Vagina (tissue), 2 donors: ENCODE results near the gene ACYP1. TPM values are rescaled to one million over a fixed set of nuclear protein-coding genes. Genes with fewer than 3 reads are reported as not detected.
"Not testable (repeated sequence)": the region's sequence is repeated elsewhere in the genome, so short reads cannot be mapped to it uniquely, and the experiment has no call there.

Experiments
- DNase-seq, 2 donors: peaks; one replicate each; pipeline ENCODE4 v3.0.0-alpha.2; 2017; ENCODE audit errors: extremely low spot score in 2 of 2
- H3K27ac ChIP-seq: fragments of 200-600 bp; sonication (generic); one replicate; pipeline ENCODE4 v1.5.1; 2019
- H3K27me3 ChIP-seq: fragments of 200-600 bp; sonication (generic); one replicate; pipeline ENCODE4 v1.5.1; 2019
- H3K36me3 ChIP-seq, 2 donors: fragments of 200-600 bp; sonication (generic); one replicate each; pipeline ENCODE4 v1.5.1; 2017 to 2019
- H3K4me1 ChIP-seq: fragments of 200-600 bp; sonication (generic); one replicate; pipeline ENCODE4 v1.5.1; 2019
- H3K4me3 ChIP-seq, 2 donors: fragments of 200-600 bp; sonication (generic); 1 replicate in 1 of 2; 2 replicates in 1 of 2; pipeline ENCODE4 v1.5.1; 2016 to 2019
- H3K9me3 ChIP-seq: fragments of 200-600 bp; sonication (generic); one replicate; pipeline ENCODE4 v1.5.1; 2019
- CTCF ChIP-seq, 3 experiments: fragments of 450-650 bp in 2 of 3; fragments of 200-600 bp in 1 of 3; sonication (generic) in 1 of 3; IDR thresholded peaks; one replicate each; pipeline ENCODE4 v1.5.1; 2017 to 2019; ENCODE audit warnings: antibody characterized with exemption in 3 of 3, mild to moderate bottlenecking in 2 of 3, moderate library complexity in 2 of 3
- POLR2A ChIP-seq, 2 donors: fragments of 450-650 bp; IDR thresholded peaks; one replicate each; pipeline ENCODE4 v1.6.1; 2017; ENCODE audit warnings: antibody characterized with exemption in 2 of 2, mild to moderate bottlenecking in 2 of 2, moderate library complexity in 2 of 2
- POLR2AphosphoS5 ChIP-seq, 2 donors: sonication (generic); formaldehyde crosslinking; IDR thresholded peaks; one replicate each; pipeline ENCODE4 v1.9.0; 2017; ENCODE audit warnings: antibody characterized with exemption in 2 of 2, mild to moderate bottlenecking in 2 of 2, low read depth in 1 of 2; ENCODE audit not compliant: insufficient read depth in 1 of 2
- intact Hi-C: fragments of 100-400 bp; cut with DNase I; formaldehyde crosslinking; loops from one replicate; pipeline ENCODE4 v1.15.1; 2023
- total RNA-seq: library from RNA; depleted of rRNA; stranded (reverse); fragments of >200 nt; gene quantifications from one replicate; pipeline ENCODE4 v1.2.3, GENCODE V29; 2016

Gene ACYP1
- total RNA-seq, 1 donor from 2014 or later = 32.4 TPM

DNA sequence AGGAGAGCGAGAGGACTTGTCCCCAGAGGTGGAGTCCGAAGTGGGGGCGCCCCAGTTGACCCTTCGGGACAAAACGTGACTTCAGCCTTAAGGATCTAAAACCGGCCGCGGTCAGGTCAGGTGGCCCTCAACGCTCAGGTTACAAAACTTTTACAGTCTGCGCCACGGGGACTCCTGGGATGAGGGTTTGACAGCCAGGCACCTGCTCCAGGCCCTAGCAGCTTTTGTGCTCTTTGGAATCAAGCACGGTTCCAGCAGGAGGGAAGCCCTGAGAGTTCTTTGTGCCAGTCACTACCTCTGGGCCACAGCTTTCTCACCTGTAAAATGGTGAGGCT lies 6.0 kb upstream of the ACYP1 start:
- H3K4me1 ChIP-seq = peaks cover 24% of the 10 kb centered on the region
- H3K4me3 ChIP-seq = peak overlapping the region; percentile 42 to 44
- intact Hi-C loops = loop anchor here (5.0 kb wide), 1 partner anchor 67 kb away; the partner anchor contains the start of gene EIF2B2
- no peaks in the 10 kb centered on the region for H3K27me3 ChIP-seq
- no peak for TF ChIP-seq POLR2AphosphoS5 (IDR thresholded peaks at IDR 0.05; ENCODE audit: insufficient read depth in 1 of 2, low read depth in 1 of 2)
- no peak for DNase-seq
- no peaks in the 10 kb centered on the region for H3K9me3 ChIP-seq
- H3K36me3 ChIP-seq = no peaks in the 10 kb centered on the region
- H3K27ac ChIP-seq = peak overlapping the region; percentile 75

DNA sequence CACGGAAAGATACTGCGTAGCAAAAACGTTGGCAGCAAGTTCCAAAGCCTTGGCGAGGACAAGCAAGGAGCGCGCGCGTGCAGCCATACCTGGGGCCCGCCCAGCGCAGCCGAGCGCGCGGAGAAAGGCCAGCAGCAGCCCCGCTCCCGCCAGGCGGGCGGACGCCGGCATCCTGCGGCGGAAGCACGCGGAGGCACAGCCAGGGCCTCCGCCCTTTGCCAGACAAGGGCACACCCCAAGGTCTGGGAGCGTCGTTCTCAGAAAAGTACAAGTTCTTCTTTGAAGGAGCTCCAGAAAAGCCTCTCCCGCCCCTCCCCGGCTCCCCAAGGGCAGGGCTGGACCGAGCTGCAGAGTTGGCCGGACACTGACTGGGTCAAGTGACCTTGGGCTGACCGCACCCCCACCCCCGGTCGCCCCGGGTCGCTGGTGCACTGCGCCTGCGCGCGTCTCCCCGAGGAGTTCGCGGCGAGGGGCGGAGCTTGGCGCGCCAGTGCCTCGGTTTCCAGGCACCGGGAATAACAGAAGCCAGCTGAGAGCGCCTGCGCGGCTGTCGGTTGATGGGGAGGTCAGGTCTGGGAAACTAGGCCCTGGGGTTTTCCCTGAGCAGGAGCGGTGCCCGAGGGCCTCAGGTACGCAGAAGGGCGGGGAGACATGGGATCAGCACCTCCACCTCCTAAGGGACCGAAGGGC lies 5.4 kb upstream of the ACYP1 start, which contains the start of gene ZC2HC1C:
Gene ZC2HC1C, plus strand, starts transcription at position 521 of the 690 bp plus-strand sequence. CDS start 933 bp downstream, outside the sequence.
- H3K27ac ChIP-seq = peak within 1 kb of the TSS; percentile 75
- no peaks in the 10 kb centered on the region for H3K27me3 ChIP-seq
- no peaks in the 10 kb centered on the region for H3K36me3 ChIP-seq
- intact Hi-C loops = loop anchor here (5.0 kb wide), 1 partner anchor 67 kb away; the partner anchor contains the start of gene EIF2B2
- peak within 1 kb of the TSS; percentile 42 to 44 for H3K4me3 ChIP-seq
- DNase-seq = peak in 1 of 2 donors; percentile 96
- H3K4me1 ChIP-seq = peaks cover 26% of the 10 kb centered on the region
- H3K9me3 ChIP-seq = no peaks in the 10 kb centered on the region
- peak; percentile 91 to 93 for TF ChIP-seq POLR2AphosphoS5 (IDR thresholded peaks at IDR 0.05; ENCODE audit: insufficient read depth in 1 of 2, low read depth in 1 of 2)
- TF ChIP-seq CTCF (IDR thresholded peaks at IDR 0.05) = no peak

DNA sequence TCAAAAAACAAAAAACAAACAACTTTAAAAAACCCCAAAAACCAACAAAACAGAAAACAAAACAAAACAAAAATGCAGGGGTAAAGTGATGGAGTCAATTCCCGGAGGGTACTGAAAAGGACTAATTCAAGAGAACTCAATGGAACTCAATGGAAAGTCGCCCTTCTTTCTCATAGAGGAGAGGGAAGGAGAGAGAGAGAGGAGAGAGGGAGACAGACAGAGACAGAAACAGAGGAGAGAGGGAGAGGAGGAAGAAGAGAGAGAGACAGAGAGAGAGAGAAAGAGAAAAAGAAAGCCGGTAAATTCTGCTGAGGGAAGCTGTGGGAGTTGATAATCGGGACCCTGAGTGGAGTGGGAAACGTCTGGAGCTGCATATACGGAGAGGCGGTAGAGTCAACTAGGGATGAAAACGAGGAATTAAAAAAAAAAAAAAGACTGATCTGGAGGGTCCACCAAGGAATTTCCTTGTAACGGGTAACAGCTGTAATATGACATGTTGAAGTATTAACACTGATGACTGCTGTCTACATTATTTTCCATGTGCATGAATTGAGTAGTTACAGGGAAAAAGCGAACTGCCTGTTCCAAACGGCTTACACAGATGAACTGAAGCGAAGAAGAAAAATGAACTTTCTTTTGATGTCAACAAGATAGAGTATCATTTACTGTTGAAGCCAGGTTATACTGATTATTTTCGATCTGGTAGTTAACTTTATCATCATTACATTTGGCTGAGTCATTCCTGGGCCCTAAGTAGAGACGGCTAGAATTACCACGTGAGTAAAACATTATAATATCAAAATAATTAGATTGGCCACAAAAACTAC lies 4.7 kb upstream of the ACYP1 start:
- H3K4me1 ChIP-seq = peaks cover 29% of the 10 kb centered on the region
- intact Hi-C loops = loop anchor here (5.0 kb wide), 1 partner anchor 66 kb away; the partner anchor contains the start of gene EIF2B2
- H3K27ac ChIP-seq = peak overlapping the region; percentile 75
- peak overlapping the region; percentile 42 to 44 for H3K4me3 ChIP-seq
- H3K9me3 ChIP-seq = no peaks in the 10 kb centered on the region
- no peaks in the 10 kb centered on the region for H3K27me3 ChIP-seq
- TF ChIP-seq CTCF (IDR thresholded peaks at IDR 0.05) (no peak), POLR2A (IDR thresholded peaks at IDR 0.05) (no peak), POLR2AphosphoS5 (IDR thresholded peaks at IDR 0.05; ENCODE audit: insufficient read depth in 1 of 2, low read depth in 1 of 2) (no peak)
- no peaks in the 10 kb centered on the region for H3K36me3 ChIP-seq
- no peak for DNase-seq

DNA sequence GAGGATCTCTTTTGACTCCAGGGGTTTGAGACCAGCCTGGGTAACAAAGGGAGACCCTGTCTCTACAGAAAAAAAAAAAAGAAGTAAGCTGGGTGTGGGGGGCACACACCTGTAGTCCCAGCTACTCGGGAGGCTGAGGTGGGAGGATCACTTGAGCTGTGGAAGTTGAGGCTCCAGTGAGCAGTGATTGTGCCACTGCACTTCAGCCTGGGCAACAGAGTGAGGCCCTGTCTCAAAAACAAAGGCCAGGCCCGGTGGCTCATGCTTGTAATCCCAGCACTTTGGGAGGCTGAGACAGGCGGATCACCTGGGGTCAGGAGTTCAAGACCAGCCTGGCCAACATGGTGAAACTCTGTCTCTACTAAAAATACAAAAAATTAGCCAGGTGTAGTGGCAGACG lies 3.9 kb upstream of the ACYP1 start:
- not testable (repeated sequence) for H3K9me3 ChIP-seq, DNase-seq, H3K27me3 ChIP-seq, H3K36me3 ChIP-seq, H3K4me3 ChIP-seq
- H3K27ac ChIP-seq = peak overlapping the region; percentile 75
- intact Hi-C loops = loop anchor here (5.0 kb wide), 1 partner anchor 65 kb away; the partner anchor contains the start of gene EIF2B2
- peaks cover 37% of the 10 kb centered on the region for H3K4me1 ChIP-seq

DNA sequence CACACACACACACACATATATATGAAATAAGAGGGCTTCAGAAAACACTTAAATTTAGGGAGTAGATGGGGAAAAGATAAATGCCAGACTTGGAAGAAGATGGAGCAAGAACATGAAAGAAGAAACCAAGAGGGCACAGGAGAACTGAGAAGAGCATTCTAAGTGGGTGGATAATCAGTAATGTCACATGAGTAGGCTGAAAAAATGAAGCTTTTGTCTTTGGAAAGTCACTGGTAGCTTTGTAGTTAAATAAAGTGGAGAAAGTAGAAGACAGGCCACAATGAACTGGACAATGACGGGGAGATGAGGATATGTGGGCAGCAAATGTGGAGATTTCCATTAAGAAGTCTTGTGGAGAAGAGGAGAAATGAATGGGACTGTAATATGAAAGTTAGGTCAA lies 3.4 kb upstream of the ACYP1 start:
- no peak for DNase-seq
- peaks cover 39% of the 10 kb centered on the region for H3K4me1 ChIP-seq
- TF ChIP-seq CTCF (IDR thresholded peaks at IDR 0.05) (no peak), POLR2A (IDR thresholded peaks at IDR 0.05) (no peak), POLR2AphosphoS5 (IDR thresholded peaks at IDR 0.05; ENCODE audit: insufficient read depth in 1 of 2, low read depth in 1 of 2) (no peak)
- H3K9me3 ChIP-seq = no peaks in the 10 kb centered on the region
- H3K27me3 ChIP-seq = no peaks in the 10 kb centered on the region
- no peak overlapping the region for H3K4me3 ChIP-seq
- no peak overlapping the region for H3K27ac ChIP-seq
- no peaks in the 10 kb centered on the region for H3K36me3 ChIP-seq
- intact Hi-C loops = loop anchor here (5.0 kb wide), 1 partner anchor 65 kb away; the partner anchor contains the start of gene EIF2B2
